Endodermal cell (in vitro differentiated cells): ENCODE results near the gene HSPA1A. TPM values are rescaled to one million over a fixed set of nuclear protein-coding genes. Genes with fewer than 3 reads are reported as not detected.

Source experiments
- DNase-seq: peaks from one replicate; pipeline ENCODE4 v3.0.0-alpha.2; 2017
- H3K27ac ChIP-seq: 2 replicates; pipeline ENCODE4 v1.5.1; 2013; ENCODE audit warnings: mild to moderate bottlenecking, low read depth, low read length, moderate library complexity
- H3K27me3 ChIP-seq: 2 replicates; pipeline ENCODE4 v1.6.1; 2013; ENCODE audit warnings: mild to moderate bottlenecking, low read length, moderate library complexity; ENCODE audit not compliant: insufficient read depth, control insufficient read depth, poor library complexity, severe bottlenecking
- H3K36me3 ChIP-seq: 2 replicates; pipeline ENCODE4 v1.7.0; 2013; ENCODE audit warnings: mild to moderate bottlenecking, low read length, moderate library complexity; ENCODE audit not compliant: control insufficient read depth, insufficient read depth
- H3K4me1 ChIP-seq: one replicate; pipeline ENCODE4 v1.7.0; 2013; ENCODE audit warnings: low read length; ENCODE audit not compliant: control insufficient read depth, insufficient read depth
- H3K4me3 ChIP-seq: 2 replicates; pipeline ENCODE4 v1.5.1; 2013; ENCODE audit warnings: mild to moderate bottlenecking, low read length, moderate library complexity
- H3K9ac ChIP-seq: 2 replicates; pipeline ENCODE4 v1.6.1; 2013; ENCODE audit warnings: mild to moderate bottlenecking, low read length, moderate library complexity; ENCODE audit not compliant: poor library complexity, severe bottlenecking; ENCODE audit errors: extremely low read depth
- H3K9me3 ChIP-seq: 2 replicates; pipeline ENCODE4 v1.6.1; 2013; ENCODE audit warnings: mild to moderate bottlenecking, low read length, moderate library complexity; ENCODE audit not compliant: control insufficient read depth
- H3K27ac Mint-ChIP-seq: 2 replicates; pipeline ENCODE4 v1.8.0; 2020; ENCODE audit warnings: mixed read lengths
- H3K27me3 Mint-ChIP-seq: 2 replicates; pipeline ENCODE4 v1.8.0; 2021; ENCODE audit warnings: mild to moderate bottlenecking, mixed read lengths; ENCODE audit not compliant: insufficient read depth
- H3K36me3 Mint-ChIP-seq: 2 replicates; pipeline ENCODE4 v1.8.0; 2020; ENCODE audit warnings: low read depth, mixed read lengths
- H3K4me1 Mint-ChIP-seq: 2 replicates; pipeline ENCODE4 v1.8.0; 2020; ENCODE audit warnings: mixed read lengths
- H3K4me3 Mint-ChIP-seq: 2 replicates; pipeline ENCODE4 v1.8.0; 2020; ENCODE audit warnings: mild to moderate bottlenecking, moderate library complexity, mixed read lengths
- H3K9me3 Mint-ChIP-seq: 2 replicates; pipeline ENCODE4 v1.8.0; 2020; ENCODE audit warnings: mild to moderate bottlenecking, mixed read lengths
- WGBS, 2 experiments: methylation state at CpG; one replicate each; pipeline versions ENCODE4 v1.1.5 to v1.1.7; 2013; ENCODE audit warnings: missing lambda C conversion rate in 2 of 2, mixed read lengths in 1 of 2; ENCODE audit not compliant: insufficient coverage in 1 of 2, insufficient read length in 1 of 2; 5-methylcytosine and 5-hydroxymethylcytosine counted together
- total RNA-seq, 2 donors: library from RNA; stranded (reverse); fragmentation: NEBNext Ultra II Directional in 1 of 2; extraction: Animal tissue kit (Norgen Biotek cat#: 25700) in 1 of 2; gene quantifications; 2 replicates in 1 of 2; 3 replicates in 1 of 2; pipeline ENCODE4 v1.2.1, GENCODE V29; 2021
- TF ChIP-seq, protein P1 (sequence below): fragments of 200-600 bp; sonication (generic); conservative IDR thresholded peaks from 2 replicates; pipeline ENCODE4 v1.5.0; 2021; ENCODE audit warnings: antibody characterized with exemption, mild to moderate bottlenecking

Gene HSPA1A
- total RNA-seq, 2 donors from 2014 or later = 53.1 to 62.6 TPM

DNA sequence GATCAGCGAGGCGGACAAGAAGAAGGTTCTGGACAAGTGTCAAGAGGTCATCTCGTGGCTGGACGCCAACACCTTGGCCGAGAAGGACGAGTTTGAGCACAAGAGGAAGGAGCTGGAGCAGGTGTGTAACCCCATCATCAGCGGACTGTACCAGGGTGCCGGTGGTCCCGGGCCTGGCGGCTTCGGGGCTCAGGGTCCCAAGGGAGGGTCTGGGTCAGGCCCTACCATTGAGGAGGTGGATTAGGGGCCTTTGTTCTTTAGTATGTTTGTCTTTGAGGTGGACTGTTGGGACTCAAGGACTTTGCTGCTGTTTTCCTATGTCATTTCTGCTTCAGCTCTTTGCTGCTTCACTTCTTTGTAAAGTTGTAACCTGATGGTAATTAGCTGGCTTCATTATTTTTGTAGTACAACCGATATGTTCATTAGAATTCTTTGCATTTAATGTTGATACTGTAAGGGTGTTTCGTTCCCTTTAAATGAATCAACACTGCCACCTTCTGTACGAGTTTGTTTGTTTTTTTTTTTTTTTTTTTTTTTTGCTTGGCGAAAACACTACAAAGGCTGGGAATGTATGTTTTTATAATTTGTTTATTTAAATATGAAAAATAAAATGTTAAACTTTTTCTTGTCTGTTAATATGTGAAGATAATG is 14.4 kb downstream of the HSPA1A start:
- peaks cover under 1% of the 10 kb centered on the region for H3K36me3 Mint-ChIP-seq
- H3K27ac ChIP-seq = no peak overlapping the region
- TF ChIP-seq, protein P1, sequence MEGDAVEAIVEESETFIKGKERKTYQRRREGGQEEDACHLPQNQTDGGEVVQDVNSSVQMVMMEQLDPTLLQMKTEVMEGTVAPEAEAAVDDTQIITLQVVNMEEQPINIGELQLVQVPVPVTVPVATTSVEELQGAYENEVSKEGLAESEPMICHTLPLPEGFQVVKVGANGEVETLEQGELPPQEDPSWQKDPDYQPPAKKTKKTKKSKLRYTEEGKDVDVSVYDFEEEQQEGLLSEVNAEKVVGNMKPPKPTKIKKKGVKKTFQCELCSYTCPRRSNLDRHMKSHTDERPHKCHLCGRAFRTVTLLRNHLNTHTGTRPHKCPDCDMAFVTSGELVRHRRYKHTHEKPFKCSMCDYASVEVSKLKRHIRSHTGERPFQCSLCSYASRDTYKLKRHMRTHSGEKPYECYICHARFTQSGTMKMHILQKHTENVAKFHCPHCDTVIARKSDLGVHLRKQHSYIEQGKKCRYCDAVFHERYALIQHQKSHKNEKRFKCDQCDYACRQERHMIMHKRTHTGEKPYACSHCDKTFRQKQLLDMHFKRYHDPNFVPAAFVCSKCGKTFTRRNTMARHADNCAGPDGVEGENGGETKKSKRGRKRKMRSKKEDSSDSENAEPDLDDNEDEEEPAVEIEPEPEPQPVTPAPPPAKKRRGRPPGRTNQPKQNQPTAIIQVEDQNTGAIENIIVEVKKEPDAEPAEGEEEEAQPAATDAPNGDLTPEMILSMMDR = peak; percentile 77

DNA sequence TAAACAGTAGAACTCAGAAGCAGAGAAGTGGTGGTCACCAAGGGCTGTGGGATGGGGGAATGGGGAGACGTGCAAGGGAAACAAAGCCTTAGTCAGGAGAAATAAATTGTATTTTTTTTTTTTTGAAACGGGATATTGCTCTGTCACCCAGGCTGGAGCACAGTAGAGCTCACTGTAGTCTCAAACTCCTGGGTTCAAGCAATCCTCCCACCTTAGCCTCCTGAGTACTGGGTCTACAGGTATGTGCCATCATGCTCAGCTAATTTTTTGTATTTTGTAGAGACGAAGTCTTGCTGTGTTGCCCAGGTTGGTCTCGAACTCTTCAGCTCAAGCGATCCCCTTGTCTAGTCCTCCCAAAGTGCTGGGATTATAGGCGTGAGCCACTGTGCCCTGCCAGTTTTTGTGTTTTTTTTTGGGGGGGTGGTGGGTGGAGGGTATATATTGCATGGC is 15.6 kb downstream of the HSPA1A start:
- no peaks in the 10 kb centered on the region for H3K4me1 ChIP-seq
- no peak overlapping the region for H3K27ac ChIP-seq

More for the DNA sequence above, 14.4 kb downstream of the HSPA1A start:
- H3K9ac ChIP-seq = peak overlapping the region; percentile 74
- DNase-seq = no peak
- Mint-ChIP-seq H3K4me1 (peaks cover 20% of the 10 kb centered on the region), H3K9me3 (no peaks in the 10 kb centered on the region), H3K4me3 (peak overlapping the region; percentile 68), H3K27me3 (no peaks in the 10 kb centered on the region), H3K27ac (peak overlapping the region; percentile 91)
- no peaks in the 10 kb centered on the region for H3K4me1 ChIP-seq
- H3K27me3 ChIP-seq = no peaks in the 10 kb centered on the region
- H3K4me3 ChIP-seq = peak overlapping the region; percentile 95
- no peaks in the 10 kb centered on the region for H3K36me3 ChIP-seq
- H3K9me3 ChIP-seq = no peaks in the 10 kb centered on the region
- WGBS, 2 experiments = 36% methylated on average over 14 of the region's 15 CpGs; no CpG with 5 or more reads in 1 of the 2 experiments

DNA sequence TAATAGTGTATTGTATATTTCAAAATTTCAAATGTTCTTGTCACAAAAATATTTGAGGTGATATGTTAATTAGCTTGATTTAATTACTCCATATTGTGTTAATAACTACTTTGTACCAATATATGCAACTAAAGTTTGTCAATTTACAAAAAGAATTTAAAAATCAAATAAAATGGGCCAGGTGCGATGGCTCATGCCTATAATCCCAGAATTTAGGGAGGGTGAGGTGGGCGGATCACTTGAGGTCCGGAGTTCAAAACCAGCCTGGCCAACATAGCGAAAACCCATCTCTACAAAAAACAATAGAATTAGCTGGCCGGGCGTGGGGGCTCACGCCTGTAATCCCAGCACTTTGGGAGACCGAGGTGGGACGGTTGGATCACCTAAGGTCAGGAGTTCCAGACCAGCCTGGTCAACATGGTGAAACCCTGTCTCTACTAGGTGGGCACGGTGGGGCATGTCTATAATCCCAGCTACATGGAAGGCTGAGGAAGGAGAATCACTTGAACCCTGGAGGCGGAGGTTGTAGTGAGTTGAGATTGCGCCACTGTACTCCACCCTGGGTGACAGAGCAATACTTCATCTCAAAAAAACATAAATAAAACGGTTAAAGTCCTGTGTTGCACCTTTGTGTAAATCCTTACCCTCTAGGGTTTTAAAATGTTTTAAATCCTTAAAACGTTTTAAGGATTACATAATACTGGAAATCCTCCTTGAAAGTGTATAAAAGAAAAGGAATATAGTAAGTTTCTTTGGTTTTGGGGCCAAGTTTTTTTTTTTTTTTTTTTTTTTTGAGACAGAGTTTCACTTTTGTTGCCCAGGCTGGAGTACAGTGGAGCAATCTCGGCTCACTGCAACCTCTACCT is 16.2 kb downstream of the HSPA1A start:
- H3K4me3 ChIP-seq = peak overlapping the region; percentile 95
- Mint-ChIP-seq H3K27me3 (no peaks in the 10 kb centered on the region), H3K4me1 (peaks cover 14% of the 10 kb centered on the region), H3K36me3 (peaks cover 15% of the 10 kb centered on the region), H3K27ac (no peak overlapping the region), H3K4me3 (peak overlapping the region; percentile 68), H3K9me3 (no peaks in the 10 kb centered on the region)
- 96% methylated on average over 8 to 15 of the region's 15 CpGs for WGBS, 2 experiments
- DNase-seq = no peak
- no peaks in the 10 kb centered on the region for H3K9me3 ChIP-seq
- no peak overlapping the region for H3K27ac ChIP-seq
- no peaks in the 10 kb centered on the region for H3K4me1 ChIP-seq
- H3K27me3 ChIP-seq = no peaks in the 10 kb centered on the region
- TF ChIP-seq, protein P1 = no peak
- H3K9ac ChIP-seq = no peak overlapping the region
- H3K36me3 ChIP-seq = peaks cover 8% of the 10 kb centered on the region

More for the DNA sequence above, 15.6 kb downstream of the HSPA1A start:
- Mint-ChIP-seq H3K4me3 (peak overlapping the region; percentile 68), H3K9me3 (no peaks in the 10 kb centered on the region), H3K36me3 (peaks cover 8% of the 10 kb centered on the region), H3K4me1 (peaks cover 12% of the 10 kb centered on the region), H3K27ac (peak overlapping the region; percentile 91), H3K27me3 (no peaks in the 10 kb centered on the region)
- peak overlapping the region; percentile 95 for H3K4me3 ChIP-seq
- no peak for DNase-seq
- TF ChIP-seq, protein P1 = no peak
- peaks cover 1% of the 10 kb centered on the region for H3K36me3 ChIP-seq
- H3K9ac ChIP-seq = peak overlapping the region; percentile 74
- WGBS, 2 experiments = 86 to 92% methylated on average over 6 of the region's 6 CpGs
- no peaks in the 10 kb centered on the region for H3K27me3 ChIP-seq
- H3K9me3 ChIP-seq = no peaks in the 10 kb centered on the region
